ENCODE data around the gene HINT1. TPM values are rescaled to one million over a fixed set of nuclear protein-coding genes. Genes with fewer than 3 reads are reported as not detected.

Gene HINT1
- total and polyA plus RNA-seq, 2 of the 4 experiments (the other 2 are of a cell fraction): 179 to 352 TPM

DNA sequence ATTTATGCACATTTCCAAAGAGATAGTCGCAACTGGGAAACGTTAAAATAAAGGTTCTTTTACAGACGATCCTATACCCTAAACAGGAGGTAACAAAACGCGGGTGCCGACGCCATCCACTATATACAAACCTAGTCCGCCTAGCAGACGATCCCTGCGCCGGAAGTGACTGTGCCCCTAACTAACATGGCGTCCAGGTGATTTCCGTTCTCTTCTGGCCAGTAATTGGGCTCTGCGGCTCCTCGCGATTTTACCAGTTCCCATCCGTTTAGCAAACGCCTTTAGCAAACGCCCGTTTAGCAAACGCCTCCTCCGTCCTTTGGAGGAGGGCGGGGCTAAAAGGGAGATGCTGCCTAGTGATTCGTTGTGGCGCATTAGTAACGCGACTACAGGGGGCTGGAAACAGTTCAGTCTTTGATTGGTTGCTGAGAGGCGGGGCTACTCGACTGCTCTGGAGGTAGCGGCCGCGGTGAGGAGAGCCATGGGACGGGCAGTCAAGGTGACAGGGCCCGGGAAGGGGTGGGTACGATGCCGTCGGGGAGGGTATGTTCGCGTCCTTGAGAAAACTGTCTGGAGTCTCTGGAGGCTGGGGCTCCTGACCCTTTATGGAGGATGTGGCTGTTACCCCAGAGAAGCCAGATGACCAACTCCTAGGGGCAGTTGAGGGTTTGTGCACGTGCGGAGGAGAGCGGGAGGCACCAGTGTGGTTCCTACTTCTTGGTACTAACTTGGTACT is 5.7 kb upstream of the HINT1 start, which contains the start of gene LYRM7:
TSS of gene LYRM7 (plus strand) at position 405 of the 736 bp plus-strand sequence. CDS start at position 482, 77 bp downstream.
- peak within 1 kb of the TSS; percentile 53 for H2AK9ac ChIP-seq (replicated peaks; ENCODE audit: low read depth, low read length, poor library complexity)
- CTCF ChIA-PET: no interaction called here
- BruUV-seq (replicated peaks): no TSS peak
- peak within 1 kb of the TSS; percentile 55 for H4K5ac ChIP-seq (ENCODE audit: low read depth, low read length)
- no peaks in the 10 kb centered on the region for H3K9me3 ChIP-seq (ENCODE audit: control insufficient read depth, insufficient read depth, low read length)
- in situ Hi-C loops (cut with MboI; ENCODE audit: low sequenced_read_pairs) (no loop called here), intact Hi-C loops (cut with micrococcal nuclease) (no loop called here), dilution Hi-C loops (cut with HindIII; ENCODE audit: low sequenced_read_pairs, unreplicated experiment) (no loop called here)
- H3K4me3 ChIP-seq (ENCODE audit: insufficient read depth, low read depth, low read length): peak within 1 kb of the TSS; percentile 56
- H3K4me1 ChIP-seq (ENCODE audit: control insufficient read depth, insufficient read depth, low read length): 0 out of 2 replicates have a peak, but pooled peaks cover 2% of the 10 kb centered on the region
- H3K4me2 ChIP-seq (ENCODE audit: low read depth, low read length): peak within 1 kb of the TSS; percentile 82
- H2AFZ ChIP-seq (replicated peaks; ENCODE audit: low read length, poor library complexity): peak within 1 kb of the TSS; percentile 92
- ATAC-seq (ENCODE audit: low read depth) (peak; percentile 100), DNase-seq (peak; percentile 99)
- H4K20me1 ChIP-seq (ENCODE audit: insufficient read depth, low read length): no peaks in the 10 kb centered on the region
- H2BK15ac ChIP-seq (ENCODE audit: low read depth, low read length): no peak within 1 kb of the TSS
- H4K8ac ChIP-seq (ENCODE audit: low read depth in 2 of 2, low read length in 2 of 2): peak within 1 kb of the TSS; percentile 86 to 98
- peak within 1 kb of the TSS; percentile 78 for H3K56ac ChIP-seq (ENCODE audit: extremely low read depth, insufficient read depth, low read length)
- peak within 1 kb of the TSS; percentile 7 for H3K27ac ChIP-seq (ENCODE audit: insufficient read depth, low read length)
- peak within 1 kb of the TSS; percentile 67 for H4K91ac ChIP-seq (ENCODE audit: insufficient read depth, low read depth, low read length)
- peak within 1 kb of the TSS; percentile 30; the same call in 1 of the 2 replicates for H2BK120ac ChIP-seq (ENCODE audit: low read depth, low read length)
- peaks cover 2% of the 10 kb centered on the region; the same call in 1 of the 2 replicates for H3K9me1 ChIP-seq (ENCODE audit: insufficient read depth, low read length)
- H3K79me1 ChIP-seq (ENCODE audit: low read depth in 1 of 2, low read length in 2 of 2): peaks cover 6 to 12% of the 10 kb centered on the region in 2 experiments
- no peak within 1 kb of the TSS for H2BK20ac ChIP-seq (ENCODE audit: low read depth, low read length)
- H3K14ac ChIP-seq (replicated peaks; ENCODE audit: low read depth, low read length): peak within 1 kb of the TSS; percentile 91
- TF ChIP-seq POLR2A (IDR thresholded peaks at IDR 0.05; ENCODE audit: low read depth, low read length): peak; percentile 37; the same call in 1 of the 2 replicates
- peak; percentile 44; the same call in 1 of the 2 replicates for TF ChIP-seq RFX5 (IDR thresholded peaks at IDR 0.05; ENCODE audit: low read depth, low read length)
- TF ChIP-seq CEBPB (IDR thresholded peaks at IDR 0.05; ENCODE audit: low read depth, low read length): peak; percentile 45; the same call in 1 of the 2 replicates
- TF ChIP-seq SMC3 (IDR thresholded peaks at IDR 0.05; ENCODE audit: low read depth, low read length): no peak
- 0 out of 2 replicates have a peak, but pooled peaks have one; percentile 2 for TF ChIP-seq CTCF (conservative IDR thresholded peaks at IDR 0.05; ENCODE audit: low read depth, low read length)
- TF ChIP-seq MXI1 (IDR thresholded peaks at IDR 0.05; ENCODE audit: borderline replicate concordance, low read depth, low read length): peak; percentile 88
- TF ChIP-seq RAD21 (IDR thresholded peaks at IDR 0.05; ENCODE audit: low read length): 0 out of 2 replicates have a peak, but pooled peaks have one; percentile 5
- TF ChIP-seq RCOR1 (IDR thresholded peaks at IDR 0.05; ENCODE audit: insufficient replicate concordance, low read length): no peak
- no peak for TF ChIP-seq CHD1 (IDR thresholded peaks at IDR 0.05; ENCODE audit: low read depth, low read length)
- TF ChIP-seq, protein P1, sequence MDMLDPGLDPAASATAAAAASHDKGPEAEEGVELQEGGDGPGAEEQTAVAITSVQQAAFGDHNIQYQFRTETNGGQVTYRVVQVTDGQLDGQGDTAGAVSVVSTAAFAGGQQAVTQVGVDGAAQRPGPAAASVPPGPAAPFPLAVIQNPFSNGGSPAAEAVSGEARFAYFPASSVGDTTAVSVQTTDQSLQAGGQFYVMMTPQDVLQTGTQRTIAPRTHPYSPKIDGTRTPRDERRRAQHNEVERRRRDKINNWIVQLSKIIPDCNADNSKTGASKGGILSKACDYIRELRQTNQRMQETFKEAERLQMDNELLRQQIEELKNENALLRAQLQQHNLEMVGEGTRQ (IDR thresholded peaks at IDR 0.05; ENCODE audit: low read depth, low read length): no peak; the same call in 1 of the 2 replicates
- TF ChIP-seq BHLHE40 (IDR thresholded peaks at IDR 0.05; ENCODE audit: low read depth, low read length): peak; percentile 93
- TF ChIP-seq MAZ (IDR thresholded peaks at IDR 0.05; ENCODE audit: borderline replicate concordance, low read depth, low read length): peak; percentile 72; the same call in 1 of the 2 replicates
- POLR2A ChIA-PET (ENCODE audit: unreplicated experiment): no interaction called here
- H3K4ac ChIP-seq (ENCODE audit: low read depth, low read length): peak within 1 kb of the TSS; percentile 69
- H2BK5ac ChIP-seq (ENCODE audit: low read depth, low read length, poor library complexity, severe bottlenecking): peak within 1 kb of the TSS; percentile 70
- no peaks in the 10 kb centered on the region for H3K36me3 ChIP-seq (ENCODE audit: control insufficient read depth, insufficient read depth, low read length)
- H3K27me3 ChIP-seq (ENCODE audit: control insufficient read depth, insufficient read depth, low read length): no peaks in the 10 kb centered on the region
- WGBS, 2 experiments (ENCODE audit: extremely low coverage in 2 of 2, insufficient read length in 1 of 2): 0% methylated on average over 10 of the region's 42 CpGs; no CpG with 5 or more reads in 1 of the 2 experiments
- peak within 1 kb of the TSS; percentile 82 for H3K9ac ChIP-seq (ENCODE audit: low read depth, low read length)
- no peak within 1 kb of the TSS; the same call in 1 of the 2 replicates for H2AK5ac ChIP-seq (ENCODE audit: low read depth, low read length)
- no peak within 1 kb of the TSS; the same call in 1 of the 2 replicates for H3K18ac ChIP-seq (ENCODE audit: low read depth, low read length)
- peak within 1 kb of the TSS; percentile 77 for H3K23ac ChIP-seq (ENCODE audit: low read depth, low read length)
